Epidermal melanocyte (primary cell): ENCODE data around the gene BDKRB2.
A peak's percentile ranks its signal among the peaks of the same experiment; 100 is the strongest.

Experiments
- DNase-seq: peaks from one replicate; pipeline ENCODE4 v3.0.0; 2011; ENCODE audit warnings: low spot score; ENCODE audit not compliant: insufficient read length

The BDKRB2 gene

GRCh38 chr14:96270565-96271420 lies 66.2 kb downstream of the BDKRB2 start:
- no peak for DNase-seq

- DNase-seq, result no peak
Measured at GRCh38 chr14:96271421-96271762, 66.8 kb downstream of the BDKRB2 start.

- DNase-seq, result no peak
Measured at GRCh38 chr14:96272777-96273473, 68.3 kb downstream of the BDKRB2 start.

DNA sequence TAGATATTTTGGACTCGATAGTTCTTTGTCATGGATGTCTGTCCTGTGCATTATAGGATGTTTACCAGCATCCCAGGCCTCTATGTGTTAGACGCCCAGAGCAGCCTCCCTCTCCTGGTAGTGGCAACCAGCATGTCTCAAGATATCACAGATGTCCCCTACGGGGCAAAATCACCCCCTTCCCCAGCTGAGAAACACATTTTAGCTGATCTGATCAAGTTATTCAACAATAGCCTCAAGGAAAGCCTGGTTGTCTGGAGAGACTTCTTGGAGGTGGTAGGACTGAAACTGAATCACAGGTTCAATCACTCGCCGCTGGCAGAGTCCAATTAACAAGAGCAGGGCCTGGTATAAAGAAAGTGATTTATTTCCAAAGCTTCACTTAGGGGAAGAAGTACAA lies 69.0 kb downstream of the BDKRB2 start:
- DNase-seq, result no peak

GRCh38 chr14:96274122-96274521 lies 69.5 kb downstream of the BDKRB2 start:
- DNase-seq, result no peak

GRCh38 chr14:96274543-96274942 lies 69.9 kb downstream of the BDKRB2 start:
- DNase-seq, result no peak

- DNase-seq, result peak; percentile 53
Measured at GRCh38 chr14:96275177-96276112, 70.8 kb downstream of the BDKRB2 start.

- DNase-seq, result no peak
Measured at GRCh38 chr14:96277890-96278289, 73.3 kb downstream of the BDKRB2 start.

- no peak for DNase-seq
Measured at GRCh38 chr14:96279564-96279963, 74.9 kb downstream of the BDKRB2 start.

GRCh38 chr14:96280104-96280503 lies 75.5 kb downstream of the BDKRB2 start:
- DNase-seq, result no peak

- no peak for DNase-seq
Measured at GRCh38 chr14:96281486-96281885, 76.8 kb downstream of the BDKRB2 start.

- no peak for DNase-seq
Measured at GRCh38 chr14:96284008-96284407, 79.4 kb downstream of the BDKRB2 start.

DNA sequence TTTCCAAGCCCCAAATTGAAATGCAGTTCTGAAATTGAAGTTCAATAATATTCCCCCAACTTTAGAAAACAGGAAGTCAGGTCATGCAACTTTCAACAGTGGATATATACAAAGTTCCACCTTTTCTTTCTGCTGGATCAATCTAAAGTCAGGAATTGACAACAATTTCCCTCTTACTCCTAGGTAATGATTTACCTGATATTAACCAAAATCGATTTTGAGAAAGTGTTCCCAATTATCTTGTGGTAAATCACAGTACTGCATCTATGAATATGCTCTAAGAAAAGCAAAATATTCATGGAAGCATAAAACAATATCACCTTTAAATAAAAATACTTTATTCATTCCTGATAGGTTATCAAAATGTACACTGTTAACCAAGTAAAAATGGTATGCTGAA lies 79.8 kb downstream of the BDKRB2 start:
- no peak for DNase-seq

- DNase-seq, result no peak
Measured at GRCh38 chr14:96285667-96286066, 81.0 kb downstream of the BDKRB2 start.

DNA sequence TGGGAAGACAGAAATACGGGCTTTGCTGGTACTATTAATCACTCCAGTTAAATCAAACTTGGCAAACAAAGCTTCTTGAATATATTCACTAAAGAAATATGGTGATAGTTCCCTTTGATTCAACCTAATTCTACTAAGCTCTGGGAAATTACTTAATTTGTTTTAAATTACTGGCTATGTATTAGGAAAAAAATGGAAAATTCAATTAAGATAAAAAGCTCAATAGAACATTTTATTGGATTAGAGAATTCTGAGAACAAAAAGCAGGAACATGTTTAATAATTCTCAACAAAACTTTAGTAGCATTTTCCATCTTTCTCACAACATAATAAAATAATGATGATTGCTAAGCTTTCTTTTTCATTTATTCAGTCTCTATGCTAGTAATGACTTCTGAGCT lies 81.6 kb downstream of the BDKRB2 start:
- DNase-seq, result no peak

DNA sequence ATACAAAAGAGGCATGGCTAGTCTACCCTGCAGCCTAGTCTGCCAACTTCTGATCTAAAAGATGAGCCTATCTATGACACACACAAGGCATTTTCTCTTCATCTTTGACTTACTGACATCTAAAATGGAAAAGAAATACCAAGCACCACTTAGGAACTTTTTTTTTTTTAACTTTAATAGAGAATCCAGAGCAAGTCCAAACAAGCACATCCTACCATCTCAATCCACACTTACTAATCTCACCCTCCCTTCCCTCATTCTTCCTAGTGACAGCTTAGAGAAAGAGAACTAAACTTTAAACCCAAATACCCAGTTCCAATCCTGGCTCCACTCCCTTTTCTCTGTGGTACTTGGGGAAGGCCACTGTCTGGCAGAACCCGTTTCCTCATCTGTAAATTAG lies 83.2 kb downstream of the BDKRB2 start:
- no peak for DNase-seq
